GM13976 (cell line): ENCODE measurements around the gene TBX2.

Experiments
- DNase-seq: peaks from one replicate; pipeline ENCODE4 v3.0.0; 2012; ENCODE audit warnings: low spot score
- CTCF ChIP-seq: IDR thresholded peaks from 2 replicates; pipeline ENCODE4 v1.5.1; 2012; ENCODE audit warnings: borderline replicate concordance, mild to moderate bottlenecking; ENCODE audit not compliant: insufficient read depth; ENCODE audit errors: extremely low read depth, missing control alignments, control extremely low read depth
- in situ Hi-C: fragments of 300-500 bp; cut with MboI; formaldehyde crosslinking; loops from one replicate; pipeline ENCODE4 v1.12.0; 2022; ENCODE audit warnings: low sequenced_read_pairs, mixed read lengths, inconsistent platforms; ENCODE audit not compliant: unreplicated experiment

TBX2 gene

DNA sequence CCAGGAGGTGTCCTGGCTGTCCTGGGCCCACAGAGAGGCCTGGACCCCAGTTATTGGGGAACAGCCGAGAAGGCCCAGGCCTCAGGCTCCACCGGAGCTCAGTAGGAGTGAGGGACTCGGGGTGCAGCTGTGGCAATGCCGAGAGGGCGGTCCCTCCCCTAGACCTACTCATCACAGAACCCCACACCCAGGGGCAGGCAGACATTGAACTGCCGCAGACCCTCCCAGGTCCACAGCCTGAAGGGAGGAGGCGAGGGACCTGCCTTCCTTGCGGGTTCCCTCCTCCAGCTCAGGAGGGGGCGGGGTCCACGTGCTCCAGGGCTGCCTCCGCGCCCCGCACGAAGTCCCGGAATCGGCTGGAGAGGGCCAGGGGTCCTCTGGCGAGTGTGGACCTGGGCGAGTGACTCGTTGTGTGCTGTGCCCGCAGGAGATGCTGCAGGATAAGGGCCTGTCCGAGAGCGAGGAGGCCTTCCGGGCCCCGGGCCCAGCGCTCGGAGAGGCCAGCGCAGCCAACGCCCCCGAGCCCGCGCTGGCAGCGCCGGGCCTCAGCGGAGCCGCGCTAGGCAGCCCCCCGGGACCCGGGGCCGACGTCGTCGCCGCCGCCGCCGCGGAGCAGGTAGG is 56.5 kb downstream of the TBX2 start:
- TF ChIP-seq CTCF: no peak
- in situ Hi-C loops: no loop called here
- DNase-seq: no peak

DNA sequence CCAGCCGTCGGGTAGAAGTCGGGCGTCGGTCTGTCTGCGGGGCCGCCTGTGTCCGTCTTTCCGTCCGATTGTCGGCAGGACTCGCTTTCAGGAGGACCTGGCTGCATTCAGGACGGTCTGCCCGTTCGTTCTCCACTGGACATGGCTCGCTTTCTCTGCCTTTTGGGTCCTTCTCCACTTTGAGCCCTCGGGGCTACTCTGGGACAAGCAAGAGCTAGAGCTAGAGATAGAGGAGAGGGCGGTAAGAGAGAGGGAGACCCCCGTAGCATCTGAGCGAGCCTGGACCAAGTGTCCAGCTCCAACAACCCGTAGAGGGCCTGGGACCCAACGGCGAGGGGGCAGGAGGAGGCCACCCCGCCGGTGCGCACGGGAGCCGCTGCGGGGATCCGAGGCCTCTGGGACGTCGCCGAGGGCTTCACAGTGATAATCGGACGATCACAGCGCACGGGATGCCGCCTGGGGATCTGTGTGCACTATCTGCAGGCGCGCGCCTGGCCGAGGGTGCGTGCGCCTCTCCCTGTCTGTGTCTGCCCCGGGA is 57.1 kb downstream of the TBX2 start:
- TF ChIP-seq CTCF: no peak
- in situ Hi-C loops: no loop called here
- no peak for DNase-seq

DNA sequence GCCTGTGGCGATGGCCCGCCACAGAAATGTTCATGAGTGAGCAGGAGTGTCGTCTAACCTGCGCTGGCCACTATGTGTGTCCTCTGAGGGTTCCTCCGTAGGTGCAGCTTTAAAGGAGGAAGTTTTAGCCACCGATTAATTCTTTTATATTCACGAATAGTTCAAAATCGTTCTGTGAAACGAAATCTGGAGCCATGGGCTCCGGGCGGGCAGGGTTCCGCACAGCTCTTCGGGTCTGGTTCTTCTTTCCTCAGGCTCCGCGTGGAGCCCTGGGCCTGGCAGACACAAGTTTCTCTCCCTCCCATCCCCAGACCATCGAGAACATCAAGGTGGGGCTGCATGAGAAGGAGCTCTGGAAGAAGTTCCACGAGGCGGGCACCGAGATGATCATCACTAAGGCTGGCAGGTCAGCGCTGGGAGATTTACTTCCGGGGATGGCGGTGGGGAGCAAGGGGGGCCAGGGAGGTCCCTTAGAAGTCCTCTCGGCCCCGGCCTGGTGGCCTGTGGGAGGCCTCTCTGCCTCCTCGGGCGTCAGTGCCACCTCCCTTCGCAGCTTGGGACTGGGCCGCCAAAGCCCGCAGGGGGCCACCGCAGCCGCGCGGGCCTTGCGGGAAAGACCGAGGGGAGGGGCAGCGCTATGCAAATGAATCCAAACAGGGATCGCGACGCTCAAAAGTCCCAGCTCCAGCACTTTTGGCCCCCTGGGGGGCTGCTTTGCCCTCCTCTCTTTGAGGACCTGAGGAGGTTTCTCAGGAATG is 57.8 kb downstream of the TBX2 start:
- no peak for DNase-seq
- in situ Hi-C loops: no loop called here
- no peak for TF ChIP-seq CTCF

DNA sequence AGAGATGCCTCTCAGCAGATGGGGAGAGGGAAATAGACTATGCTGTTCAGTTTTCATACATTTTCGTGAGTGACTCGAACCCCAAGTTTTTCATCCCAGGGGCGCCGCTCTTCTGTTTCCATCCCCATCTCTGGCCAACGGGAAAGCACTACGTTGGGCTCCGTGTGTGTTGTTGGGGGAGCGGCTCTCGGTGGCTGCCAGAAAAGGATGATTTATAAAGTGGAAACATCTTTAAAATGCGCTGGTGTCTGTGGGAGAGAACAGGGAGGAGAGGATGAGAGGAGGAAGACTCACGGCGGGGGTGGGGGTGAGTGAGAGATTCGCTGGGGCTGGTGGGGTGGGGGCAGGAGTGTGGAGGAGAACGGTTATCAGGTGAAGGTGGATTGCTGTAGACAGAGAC is 58.4 kb downstream of the TBX2 start:
- in situ Hi-C loops: no loop called here
- TF ChIP-seq CTCF: no peak
- no peak for DNase-seq

GRCh38 chr17:61458421-61459141 is 58.9 kb downstream of the TBX2 start:
- TF ChIP-seq CTCF: no peak
- in situ Hi-C loops: no loop called here
- DNase-seq: no peak
